Measurements from ENCODE around the gene CHRDL2. TPM values are rescaled to one million over a fixed set of nuclear protein-coding genes. Genes with fewer than 3 reads are reported as not detected.

Gene CHRDL2
- total and polyA plus RNA-seq, 2 of the 13 experiments (the other 11 are each of a cell fraction or from before 2014, with no cell fraction given), result 0.04 TPM; not detected in 1

- no peak for TF ChIP-seq ISL2 (CRISPR knock-in tag; IDR thresholded peaks at IDR 0.05)
- no peak for TF ChIP-seq ZNF891 (CRISPR knock-in tag; IDR thresholded peaks at IDR 0.05)
- TF ChIP-seq, protein P1, sequence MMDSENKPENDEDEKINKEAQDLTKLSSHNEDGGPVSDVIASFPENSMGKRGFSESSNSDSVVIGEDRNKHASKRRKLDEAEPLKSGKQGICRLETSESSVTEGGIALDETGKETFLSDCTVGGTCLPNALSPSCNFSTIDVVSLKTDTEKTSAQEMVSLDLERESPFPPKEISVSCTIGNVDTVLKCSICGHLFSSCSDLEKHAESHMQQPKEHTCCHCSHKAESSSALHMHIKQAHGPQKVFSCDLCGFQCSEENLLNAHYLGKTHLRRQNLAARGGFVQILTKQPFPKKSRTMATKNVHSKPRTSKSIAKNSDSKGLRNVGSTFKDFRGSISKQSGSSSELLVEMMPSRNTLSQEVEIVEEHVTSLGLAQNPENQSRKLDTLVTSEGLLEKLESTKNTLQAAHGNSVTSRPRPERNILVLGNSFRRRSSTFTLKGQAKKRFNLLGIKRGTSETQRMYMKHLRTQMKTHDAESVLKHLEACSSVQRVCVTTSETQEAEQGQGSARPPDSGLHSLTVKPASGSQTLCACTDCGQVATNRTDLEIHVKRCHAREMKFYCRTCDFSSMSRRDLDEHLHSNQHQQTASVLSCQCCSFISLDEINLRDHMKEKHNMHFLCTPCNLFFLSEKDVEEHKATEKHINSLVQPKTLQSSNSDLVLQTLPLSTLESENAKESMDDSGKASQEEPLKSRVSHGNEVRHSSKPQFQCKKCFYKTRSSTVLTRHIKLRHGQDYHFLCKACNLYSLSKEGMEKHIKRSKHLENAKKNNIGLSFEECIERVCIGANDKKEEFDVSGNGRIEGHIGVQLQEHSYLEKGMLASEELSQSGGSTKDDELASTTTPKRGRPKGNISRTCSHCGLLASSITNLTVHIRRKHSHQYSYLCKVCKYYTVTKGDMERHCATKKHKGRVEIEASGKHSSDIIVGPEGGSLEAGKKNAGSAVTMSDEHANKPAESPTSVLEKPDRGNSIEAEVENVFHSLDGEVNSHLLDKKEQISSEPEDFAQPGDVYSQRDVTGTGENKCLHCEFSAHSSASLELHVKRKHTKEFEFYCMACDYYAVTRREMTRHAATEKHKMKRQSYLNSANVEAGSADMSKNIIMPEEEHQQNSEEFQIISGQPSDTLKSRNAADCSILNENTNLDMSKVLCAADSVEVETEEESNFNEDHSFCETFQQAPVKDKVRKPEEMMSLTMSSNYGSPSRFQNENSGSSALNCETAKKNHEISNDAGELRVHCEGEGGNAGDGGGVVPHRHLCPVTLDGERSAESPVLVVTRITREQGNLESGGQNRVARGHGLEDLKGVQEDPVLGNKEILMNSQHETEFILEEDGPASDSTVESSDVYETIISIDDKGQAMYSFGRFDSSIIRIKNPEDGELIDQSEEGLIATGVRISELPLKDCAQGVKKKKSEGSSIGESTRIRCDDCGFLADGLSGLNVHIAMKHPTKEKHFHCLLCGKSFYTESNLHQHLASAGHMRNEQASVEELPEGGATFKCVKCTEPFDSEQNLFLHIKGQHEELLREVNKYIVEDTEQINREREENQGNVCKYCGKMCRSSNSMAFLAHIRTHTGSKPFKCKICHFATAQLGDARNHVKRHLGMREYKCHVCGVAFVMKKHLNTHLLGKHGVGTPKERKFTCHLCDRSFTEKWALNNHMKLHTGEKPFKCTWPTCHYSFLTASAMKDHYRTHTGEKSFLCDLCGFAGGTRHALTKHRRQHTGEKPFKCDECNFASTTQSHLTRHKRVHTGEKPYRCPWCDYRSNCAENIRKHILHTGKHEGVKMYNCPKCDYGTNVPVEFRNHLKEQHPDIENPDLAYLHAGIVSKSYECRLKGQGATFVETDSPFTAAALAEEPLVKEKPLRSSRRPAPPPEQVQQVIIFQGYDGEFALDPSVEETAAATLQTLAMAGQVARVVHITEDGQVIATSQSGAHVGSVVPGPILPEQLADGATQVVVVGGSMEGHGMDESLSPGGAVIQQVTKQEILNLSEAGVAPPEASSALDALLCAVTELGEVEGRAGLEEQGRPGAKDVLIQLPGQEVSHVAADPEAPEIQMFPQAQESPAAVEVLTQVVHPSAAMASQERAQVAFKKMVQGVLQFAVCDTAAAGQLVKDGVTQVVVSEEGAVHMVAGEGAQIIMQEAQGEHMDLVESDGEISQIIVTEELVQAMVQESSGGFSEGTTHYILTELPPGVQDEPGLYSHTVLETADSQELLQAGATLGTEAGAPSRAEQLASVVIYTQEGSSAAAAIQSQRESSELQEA (CRISPR knock-in tag; IDR thresholded peaks at IDR 0.05; ENCODE audit: not compliant biosample characterization), result no peak
- TF ChIP-seq ZNF343 (CRISPR knock-in tag; IDR thresholded peaks at IDR 0.05), result no peak
- TF ChIP-seq MED13 (CRISPR knock-in tag; IDR thresholded peaks at IDR 0.05), result no peak
- no peak for TF ChIP-seq HMGA1 (CRISPR knock-in tag; conservative IDR thresholded peaks at IDR 0.05)
- no peak for TF ChIP-seq SMAD1 (CRISPR knock-in tag; IDR thresholded peaks at IDR 0.05; ENCODE audit: borderline replicate concordance, low read depth)
- no peak for TF ChIP-seq PAX8 (CRISPR knock-in tag; IDR thresholded peaks at IDR 0.05; ENCODE audit: borderline replicate concordance)
- TF ChIP-seq WIZ (CRISPR knock-in tag; IDR thresholded peaks at IDR 0.05), result 0 out of 2 replicates have a peak, but pooled peaks have one; percentile 38
- TF ChIP-seq HOXA3 (CRISPR knock-in tag; IDR thresholded peaks at IDR 0.05), result no peak
- TF ChIP-seq DMAP1 (CRISPR knock-in tag; IDR thresholded peaks at IDR 0.05), result peak; percentile 46; the same call in 1 of the 2 replicates
- TF ChIP-seq, protein P2, sequence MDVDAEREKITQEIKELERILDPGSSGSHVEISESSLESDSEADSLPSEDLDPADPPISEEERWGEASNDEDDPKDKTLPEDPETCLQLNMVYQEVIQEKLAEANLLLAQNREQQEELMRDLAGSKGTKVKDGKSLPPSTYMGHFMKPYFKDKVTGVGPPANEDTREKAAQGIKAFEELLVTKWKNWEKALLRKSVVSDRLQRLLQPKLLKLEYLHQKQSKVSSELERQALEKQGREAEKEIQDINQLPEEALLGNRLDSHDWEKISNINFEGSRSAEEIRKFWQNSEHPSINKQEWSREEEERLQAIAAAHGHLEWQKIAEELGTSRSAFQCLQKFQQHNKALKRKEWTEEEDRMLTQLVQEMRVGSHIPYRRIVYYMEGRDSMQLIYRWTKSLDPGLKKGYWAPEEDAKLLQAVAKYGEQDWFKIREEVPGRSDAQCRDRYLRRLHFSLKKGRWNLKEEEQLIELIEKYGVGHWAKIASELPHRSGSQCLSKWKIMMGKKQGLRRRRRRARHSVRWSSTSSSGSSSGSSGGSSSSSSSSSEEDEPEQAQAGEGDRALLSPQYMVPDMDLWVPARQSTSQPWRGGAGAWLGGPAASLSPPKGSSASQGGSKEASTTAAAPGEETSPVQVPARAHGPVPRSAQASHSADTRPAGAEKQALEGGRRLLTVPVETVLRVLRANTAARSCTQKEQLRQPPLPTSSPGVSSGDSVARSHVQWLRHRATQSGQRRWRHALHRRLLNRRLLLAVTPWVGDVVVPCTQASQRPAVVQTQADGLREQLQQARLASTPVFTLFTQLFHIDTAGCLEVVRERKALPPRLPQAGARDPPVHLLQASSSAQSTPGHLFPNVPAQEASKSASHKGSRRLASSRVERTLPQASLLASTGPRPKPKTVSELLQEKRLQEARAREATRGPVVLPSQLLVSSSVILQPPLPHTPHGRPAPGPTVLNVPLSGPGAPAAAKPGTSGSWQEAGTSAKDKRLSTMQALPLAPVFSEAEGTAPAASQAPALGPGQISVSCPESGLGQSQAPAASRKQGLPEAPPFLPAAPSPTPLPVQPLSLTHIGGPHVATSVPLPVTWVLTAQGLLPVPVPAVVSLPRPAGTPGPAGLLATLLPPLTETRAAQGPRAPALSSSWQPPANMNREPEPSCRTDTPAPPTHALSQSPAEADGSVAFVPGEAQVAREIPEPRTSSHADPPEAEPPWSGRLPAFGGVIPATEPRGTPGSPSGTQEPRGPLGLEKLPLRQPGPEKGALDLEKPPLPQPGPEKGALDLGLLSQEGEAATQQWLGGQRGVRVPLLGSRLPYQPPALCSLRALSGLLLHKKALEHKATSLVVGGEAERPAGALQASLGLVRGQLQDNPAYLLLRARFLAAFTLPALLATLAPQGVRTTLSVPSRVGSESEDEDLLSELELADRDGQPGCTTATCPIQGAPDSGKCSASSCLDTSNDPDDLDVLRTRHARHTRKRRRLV (CRISPR knock-in tag; IDR thresholded peaks at IDR 0.05), result no peak
- no peak for TF ChIP-seq ZNF768 (CRISPR knock-in tag; IDR thresholded peaks at IDR 0.05)
- no peak for TF ChIP-seq CAMTA2 (CRISPR knock-in tag; IDR thresholded peaks at IDR 0.05; ENCODE audit: borderline replicate concordance)
- TF ChIP-seq GMEB2 (CRISPR knock-in tag; IDR thresholded peaks at IDR 0.05; ENCODE audit: low read depth), result no peak
- peak; percentile 71 for TF ChIP-seq ZMYM4 (CRISPR knock-in tag; IDR thresholded peaks at IDR 0.05)
Observed at GRCh38 chr11:74662487-74663103, 68.6 kb downstream of the CHRDL2 start (continued).
